ENCODE measurements around the gene SSH2.

The SSH2 gene

DNA sequence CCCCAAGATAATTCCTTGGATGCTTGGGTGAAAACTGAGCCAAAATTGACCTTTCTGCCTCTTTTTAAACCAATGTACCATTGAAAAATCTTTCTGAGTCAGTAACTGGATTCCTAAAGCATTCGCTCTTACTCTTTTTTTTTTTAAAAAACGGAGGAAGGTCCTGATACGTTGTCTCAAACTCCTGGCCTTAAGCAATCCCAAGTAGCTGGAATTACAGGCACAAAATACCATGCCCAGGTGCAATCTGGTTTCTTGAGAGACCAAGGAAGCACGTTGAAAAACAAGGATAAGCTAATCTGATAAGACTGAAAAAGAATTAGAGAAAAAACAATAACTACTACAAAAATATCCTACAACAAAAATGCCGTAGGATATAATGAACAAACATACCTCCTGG is 136.5 kb downstream of the SSH2 start:
- no peak overlapping the region for H2AFZ ChIP-seq (ENCODE audit: low read length)
- H3K14ac ChIP-seq (ENCODE audit: low read length) = no peak overlapping the region
- no peak overlapping the region for H3K4ac ChIP-seq (ENCODE audit: low read length)
- H2BK120ac ChIP-seq (ENCODE audit: low read depth, low read length) = no peak overlapping the region
- no peak overlapping the region for H3K27ac ChIP-seq (replicated peaks; ENCODE audit: low read length)
- no peak overlapping the region for H2AK5ac ChIP-seq (ENCODE audit: low read depth, low read length)
- peaks cover 0 to 3% of the 10 kb centered on the region in 2 donors for H3K4me1 ChIP-seq (ENCODE audit: control insufficient read depth in 2 of 2, insufficient read depth in 1 of 2, low read depth in 1 of 2, low read length in 2 of 2)
- H2BK12ac ChIP-seq (ENCODE audit: low read length) = no peak overlapping the region
- WGBS, 2 donors (ENCODE audit: extremely low coverage in 2 of 2, insufficient read length in 2 of 2, insufficient replicate concordance in 1 of 2) = no CpG with 5 or more reads among the region's 5 CpGs
- H2BK5ac ChIP-seq (ENCODE audit: low read length) = no peak overlapping the region
- DNase-seq (ENCODE audit: low spot score) = no peak
- H3K9ac ChIP-seq (ENCODE audit: low read depth, low read length, poor library complexity) = no peak overlapping the region
- no peak overlapping the region for H3K4me3 ChIP-seq (ENCODE audit: low read length in 2 of 2)
- H4K91ac ChIP-seq (ENCODE audit: low read depth, low read length, poor library complexity) = no peak overlapping the region
- H3K36me3 ChIP-seq (replicated peaks in 1 of 2; ENCODE audit: control insufficient read depth in 2 of 2, insufficient read depth in 2 of 2, low read length in 2 of 2) = no peaks in the 10 kb centered on the region
- H3K23ac ChIP-seq (ENCODE audit: low read depth, low read length, poor library complexity) = no peak overlapping the region
- no peak overlapping the region for H2BK15ac ChIP-seq (ENCODE audit: low read length)
- H3K18ac ChIP-seq (ENCODE audit: low read length) = no peak overlapping the region
- H3K27me3 ChIP-seq (ENCODE audit: control insufficient read depth in 3 of 3, insufficient read depth in 3 of 3, low read depth in 1 of 3, low read length in 3 of 3) = no peaks in the 10 kb centered on the region
- no peaks in the 10 kb centered on the region for H3K79me1 ChIP-seq (ENCODE audit: low read depth, low read length)
- H3K4me2 ChIP-seq (ENCODE audit: insufficient read depth, low read length, poor library complexity, severe bottlenecking) = no peak overlapping the region
- H4K8ac ChIP-seq (ENCODE audit: low read depth, low read length) = no peak overlapping the region
- H3K9me3 ChIP-seq (replicated peaks in 1 of 2; ENCODE audit: control insufficient read depth in 2 of 2, insufficient read depth in 1 of 2, low read depth in 1 of 2, low read length in 2 of 2) = peaks cover 0 to 3% of the 10 kb centered on the region in 2 donors

GRCh38 chr17:29791336-29792080 is 138.5 kb downstream of the SSH2 start:
- H3K4me3 ChIP-seq (ENCODE audit: low read length in 2 of 2) = no peak overlapping the region
- no peak overlapping the region for H3K9ac ChIP-seq (ENCODE audit: low read depth, low read length, poor library complexity)
- no peak overlapping the region for H3K14ac ChIP-seq (ENCODE audit: low read length)
- H3K4me2 ChIP-seq (ENCODE audit: insufficient read depth, low read length, poor library complexity, severe bottlenecking) = no peak overlapping the region
- no peaks in the 10 kb centered on the region for H3K9me3 ChIP-seq (replicated peaks in 1 of 2; ENCODE audit: control insufficient read depth in 2 of 2, insufficient read depth in 1 of 2, low read depth in 1 of 2, low read length in 2 of 2)
- H3K36me3 ChIP-seq (replicated peaks in 1 of 2; ENCODE audit: control insufficient read depth in 2 of 2, insufficient read depth in 2 of 2, low read length in 2 of 2) = no peaks in the 10 kb centered on the region
- WGBS, 2 donors (ENCODE audit: extremely low coverage in 2 of 2, insufficient read length in 2 of 2, insufficient replicate concordance in 1 of 2) = no CpG with 5 or more reads among the region's 3 CpGs
- no peak for DNase-seq (ENCODE audit: low spot score)
- no peak overlapping the region for H2BK15ac ChIP-seq (ENCODE audit: low read length)
- no peaks in the 10 kb centered on the region for H3K79me1 ChIP-seq (ENCODE audit: low read depth, low read length)
- H2AK5ac ChIP-seq (ENCODE audit: low read depth, low read length) = no peak overlapping the region
- H3K27ac ChIP-seq (replicated peaks; ENCODE audit: low read length) = no peak overlapping the region
- H2AFZ ChIP-seq (ENCODE audit: low read length) = no peak overlapping the region
- H3K4me1 ChIP-seq (ENCODE audit: control insufficient read depth in 2 of 2, insufficient read depth in 1 of 2, low read depth in 1 of 2, low read length in 2 of 2) = peaks cover 0 to 3% of the 10 kb centered on the region in 2 donors
- no peak overlapping the region for H4K91ac ChIP-seq (ENCODE audit: low read depth, low read length, poor library complexity)
- H3K4ac ChIP-seq (ENCODE audit: low read length) = no peak overlapping the region
- H2BK12ac ChIP-seq (ENCODE audit: low read length) = no peak overlapping the region
- no peak overlapping the region for H4K8ac ChIP-seq (ENCODE audit: low read depth, low read length)
- no peak overlapping the region for H3K18ac ChIP-seq (ENCODE audit: low read length)
- no peak overlapping the region for H2BK5ac ChIP-seq (ENCODE audit: low read length)
- no peaks in the 10 kb centered on the region for H3K27me3 ChIP-seq (ENCODE audit: control insufficient read depth in 3 of 3, insufficient read depth in 3 of 3, low read depth in 1 of 3, low read length in 3 of 3)
- H2BK120ac ChIP-seq (ENCODE audit: low read depth, low read length) = no peak overlapping the region
- no peak overlapping the region for H3K23ac ChIP-seq (ENCODE audit: low read depth, low read length, poor library complexity)

- Histone ChIP-seq H3K79me1 (ENCODE audit: low read depth, low read length) (no peaks in the 10 kb centered on the region), H2BK5ac (ENCODE audit: low read length) (no peak overlapping the region), H3K4ac (ENCODE audit: low read length) (no peak overlapping the region), H3K36me3 (replicated peaks in 1 of 2; ENCODE audit: control insufficient read depth in 2 of 2, insufficient read depth in 2 of 2, low read length in 2 of 2) (no peaks in the 10 kb centered on the region), H4K8ac (ENCODE audit: low read depth, low read length) (no peak overlapping the region), H2BK12ac (ENCODE audit: low read length) (no peak overlapping the region), H4K91ac (ENCODE audit: low read depth, low read length, poor library complexity) (no peak overlapping the region), H2AFZ (ENCODE audit: low read length) (no peak overlapping the region), H3K27me3 (ENCODE audit: control insufficient read depth in 3 of 3, insufficient read depth in 3 of 3, low read depth in 1 of 3, low read length in 3 of 3) (no peaks in the 10 kb centered on the region), H2AK5ac (ENCODE audit: low read depth, low read length) (no peak overlapping the region), H3K4me1 (ENCODE audit: control insufficient read depth in 2 of 2, insufficient read depth in 1 of 2, low read depth in 1 of 2, low read length in 2 of 2) (peaks cover 0 to 3% of the 10 kb centered on the region in 2 donors), H3K23ac (ENCODE audit: low read depth, low read length, poor library complexity) (no peak overlapping the region), H3K27ac (replicated peaks; ENCODE audit: low read length) (no peak overlapping the region), H2BK15ac (ENCODE audit: low read length) (no peak overlapping the region), H3K4me3 (ENCODE audit: low read length in 2 of 2) (no peak overlapping the region), H3K18ac (ENCODE audit: low read length) (no peak overlapping the region), H2BK120ac (ENCODE audit: low read depth, low read length) (no peak overlapping the region), H3K9me3 (replicated peaks in 1 of 2; ENCODE audit: control insufficient read depth in 2 of 2, insufficient read depth in 1 of 2, low read depth in 1 of 2, low read length in 2 of 2) (no peaks in the 10 kb centered on the region), H3K9ac (ENCODE audit: low read depth, low read length, poor library complexity) (no peak overlapping the region), H3K14ac (ENCODE audit: low read length) (no peak overlapping the region), H3K4me2 (ENCODE audit: insufficient read depth, low read length, poor library complexity, severe bottlenecking) (no peak overlapping the region)
- no CpG with 5 or more reads among the region's 4 CpGs for WGBS, 2 donors (ENCODE audit: extremely low coverage in 2 of 2, insufficient read length in 2 of 2, insufficient replicate concordance in 1 of 2)
- no peak for DNase-seq (ENCODE audit: low spot score)
Measured at GRCh38 chr17:29789196-29790170, 140.5 kb downstream of the SSH2 start.

DNA sequence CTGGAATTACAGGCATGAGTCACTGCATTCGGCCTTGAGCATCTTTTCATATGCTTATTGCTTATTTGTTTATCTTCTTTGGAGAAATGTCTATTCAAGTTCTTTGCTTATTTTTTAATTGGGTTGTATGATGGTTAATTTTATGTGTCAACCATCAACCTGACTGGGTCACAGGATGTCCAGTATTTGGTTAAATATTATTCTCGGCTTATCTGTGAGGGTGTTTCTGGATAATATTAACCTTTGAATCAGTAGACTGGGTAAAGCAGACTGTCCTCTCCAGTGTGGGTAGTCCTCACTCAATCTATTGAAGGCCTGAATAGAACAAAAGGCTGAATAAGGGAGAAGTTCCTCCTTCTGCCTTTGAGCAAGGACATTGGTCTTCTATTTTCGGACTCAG is 142.0 kb downstream of the SSH2 start:
- Histone ChIP-seq H3K36me3 (replicated peaks in 1 of 2; ENCODE audit: control insufficient read depth in 2 of 2, insufficient read depth in 2 of 2, low read length in 2 of 2) (no peaks in the 10 kb centered on the region), H3K14ac (ENCODE audit: low read length) (no peak overlapping the region), H3K4ac (ENCODE audit: low read length) (no peak overlapping the region), H3K9ac (ENCODE audit: low read depth, low read length, poor library complexity) (no peak overlapping the region), H4K8ac (ENCODE audit: low read depth, low read length) (no peak overlapping the region), H3K23ac (ENCODE audit: low read depth, low read length, poor library complexity) (no peak overlapping the region), H3K9me3 (replicated peaks in 1 of 2; ENCODE audit: control insufficient read depth in 2 of 2, insufficient read depth in 1 of 2, low read depth in 1 of 2, low read length in 2 of 2) (no peaks in the 10 kb centered on the region), H4K91ac (ENCODE audit: low read depth, low read length, poor library complexity) (no peak overlapping the region), H2BK12ac (ENCODE audit: low read length) (no peak overlapping the region), H3K4me3 (ENCODE audit: low read length in 2 of 2) (no peak overlapping the region), H3K79me1 (ENCODE audit: low read depth, low read length) (no peaks in the 10 kb centered on the region), H2BK15ac (ENCODE audit: low read length) (no peak overlapping the region), H2AFZ (ENCODE audit: low read length) (no peak overlapping the region), H2BK5ac (ENCODE audit: low read length) (no peak overlapping the region), H3K27me3 (ENCODE audit: control insufficient read depth in 3 of 3, insufficient read depth in 3 of 3, low read depth in 1 of 3, low read length in 3 of 3) (no peaks in the 10 kb centered on the region), H3K4me2 (ENCODE audit: insufficient read depth, low read length, poor library complexity, severe bottlenecking) (no peak overlapping the region), H2AK5ac (ENCODE audit: low read depth, low read length) (no peak overlapping the region), H3K27ac (replicated peaks; ENCODE audit: low read length) (no peak overlapping the region), H2BK120ac (ENCODE audit: low read depth, low read length) (no peak overlapping the region), H3K4me1 (ENCODE audit: control insufficient read depth in 2 of 2, insufficient read depth in 1 of 2, low read depth in 1 of 2, low read length in 2 of 2) (peaks cover 0 to 3% of the 10 kb centered on the region in 2 donors), H3K18ac (ENCODE audit: low read length) (no peak overlapping the region)
- WGBS, 2 donors (ENCODE audit: extremely low coverage in 2 of 2, insufficient read length in 2 of 2, insufficient replicate concordance in 1 of 2) = no CpG with 5 or more reads among the region's 3 CpGs
- no peak for DNase-seq (ENCODE audit: low spot score)
